ENCODE data around the gene FGF1.

FGF1 gene

GRCh38 chr5:142696379-142696778, 10.5 kb upstream of the FGF1 start:
- DNase-seq: no peak

- DNase-seq: no peak
These were observed 8.4 kb upstream of the FGF1 start for GRCh38 chr5:142694092-142694856.

- DNase-seq: no peak
These were observed 6.5 kb upstream of the FGF1 start for GRCh38 chr5:142692321-142692894.

- DNase-seq: no peak
These were observed 4.8 kb upstream of the FGF1 start for GRCh38 chr5:142690667-142691066.

- no peak for DNase-seq
These were observed 3.2 kb upstream of the FGF1 start for GRCh38 chr5:142689081-142689480.

GRCh38 chr5:142688281-142688989, 2.5 kb upstream of the FGF1 start:
- no peak for DNase-seq

GRCh38 chr5:142686968-142687367, 1.1 kb upstream of the FGF1 start:
- DNase-seq: no peak

- DNase-seq: no peak
These were observed 382 bp upstream of the FGF1 start for GRCh38 chr5:142686210-142686734.

GRCh38 chr5:142684508-142685041, 1.3 kb downstream of the FGF1 start:
- DNase-seq: no peak

GRCh38 chr5:142683881-142684505, 1.9 kb downstream of the FGF1 start:
- DNase-seq: no peak

GRCh38 chr5:142683116-142683515, 2.8 kb downstream of the FGF1 start:
- no peak for DNase-seq

- no peak for DNase-seq
These were observed 5.2 kb downstream of the FGF1 start for GRCh38 chr5:142680605-142681259.

- DNase-seq: no peak
These were observed 6.1 kb downstream of the FGF1 start for GRCh38 chr5:142679744-142680143.

GRCh38 chr5:142678529-142678928, 7.4 kb downstream of the FGF1 start:
- DNase-seq: no peak

- DNase-seq: no peak
These were observed 8.7 kb downstream of the FGF1 start for GRCh38 chr5:142677198-142677597.

GRCh38 chr5:142676318-142676717, 9.6 kb downstream of the FGF1 start:
- no peak for DNase-seq

GRCh38 chr5:142674531-142675469, 11.1 kb downstream of the FGF1 start:
- no peak for DNase-seq

GRCh38 chr5:142671801-142672200, 14.1 kb downstream of the FGF1 start:
- DNase-seq: no peak

GRCh38 chr5:142671266-142671665, 14.6 kb downstream of the FGF1 start:
- DNase-seq: no peak

- DNase-seq: no peak
These were observed 15.1 kb downstream of the FGF1 start for GRCh38 chr5:142670804-142671203.

GRCh38 chr5:142669477-142669876, 16.4 kb downstream of the FGF1 start:
- DNase-seq: no peak
